SK-N-MC (cell line): ENCODE data around the gene SINHCAF.
A peak's percentile ranks its signal among the peaks of the same experiment; 100 is the strongest.
"Not testable (repeated sequence)": the region's sequence is repeated elsewhere in the genome, so short reads cannot be mapped to it uniquely, and the experiment has no call there.

Experiments used
- DNase-seq: peaks from one replicate; pipeline ENCODE4 v3.0.0-alpha.2; 2011; ENCODE audit warnings: low read depth, low spot score
- H3K27ac ChIP-seq: fragments of 200-600 bp; sonication (generic); 2 replicates; pipeline ENCODE4 v1.5.1; 2016; ENCODE audit warnings: mixed run types
- H3K36me3 ChIP-seq: fragments of 200-600 bp; sonication (generic); 2 replicates; pipeline ENCODE4 v1.6.1; 2017; ENCODE audit warnings: antibody characterized with exemption, low read length, mixed read lengths; ENCODE audit not compliant: insufficient read depth
- H3K4me3 ChIP-seq: fragments of 200-600 bp; sonication (generic); 2 replicates; pipeline ENCODE4 v1.5.1; 2016
- H3K9ac ChIP-seq: fragments of 200-600 bp; sonication (generic); 2 replicates; pipeline ENCODE4 v1.8.0; 2017; ENCODE audit warnings: mixed run types, mixed read lengths; ENCODE audit not compliant: insufficient read length
- H3K9me3 ChIP-seq: fragments of 200-600 bp; sonication (generic); 2 replicates; pipeline ENCODE4 v1.6.1; 2017; ENCODE audit warnings: low read depth, mild to moderate bottlenecking, antibody characterized with exemption, low read length, moderate library complexity, mixed read lengths
- EZH2 ChIP-seq: fragments of 200-600 bp; sonication (generic); IDR thresholded peaks from one replicate; pipeline ENCODE4 v1.6.1; 2017; ENCODE audit warnings: antibody characterized with exemption
- FOXP2 ChIP-seq: optimal IDR thresholded peaks from 2 replicates; pipeline ENCODE3; 2011; ENCODE audit warnings: mild to moderate bottlenecking, moderate library complexity; ENCODE audit not compliant: insufficient read depth; ENCODE audit errors: extremely low read length, control extremely low read depth
- POLR2AphosphoS5 ChIP-seq: IDR thresholded peaks from 2 replicates; pipeline ENCODE4 v1.6.1; 2012; ENCODE audit warnings: mild to moderate bottlenecking, low read depth, low read length, borderline replicate concordance

SINHCAF gene

DNA sequence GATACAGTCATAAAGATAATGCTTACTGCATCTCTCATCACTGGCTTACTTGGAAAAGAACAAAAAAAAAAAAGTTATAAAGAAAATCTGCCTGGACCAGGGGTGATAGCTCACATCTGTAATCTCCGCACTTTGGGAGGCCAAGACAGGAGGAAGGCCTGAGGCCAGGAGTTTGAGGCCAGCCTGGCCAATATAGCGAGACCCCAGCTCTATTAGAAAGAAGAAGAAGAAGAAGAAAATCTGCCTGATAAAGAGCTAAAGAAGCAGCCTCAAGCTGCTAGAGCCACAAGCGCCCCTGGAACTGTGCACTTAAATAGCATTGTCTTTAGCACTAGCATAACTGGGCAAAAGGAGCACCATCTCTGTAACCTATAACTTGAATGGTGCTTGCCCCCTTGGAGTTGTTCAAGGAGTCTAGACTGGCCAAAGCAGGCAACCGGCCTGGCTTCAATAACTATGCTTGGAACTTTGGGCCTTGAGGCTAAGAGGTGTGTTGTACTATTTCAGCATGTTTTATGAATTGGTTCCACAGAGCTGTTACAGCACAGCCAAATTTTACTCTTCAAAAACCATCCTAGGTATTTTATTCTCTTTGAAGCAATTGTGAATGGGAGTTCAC, 53.2 kb downstream of the SINHCAF start:
- Histone ChIP-seq H3K9me3 (no peaks in the 10 kb centered on the region), H3K36me3 (peaks cover 24% of the 10 kb centered on the region), H3K9ac (no peak overlapping the region), H3K4me3 (no peak overlapping the region), H3K27ac (peak overlapping the region; percentile 36; the same call in 1 of the 2 replicates)
- no peak for DNase-seq
- TF ChIP-seq EZH2, result no peak
- TF ChIP-seq FOXP2, result no peak
- no peak for TF ChIP-seq POLR2AphosphoS5

DNA sequence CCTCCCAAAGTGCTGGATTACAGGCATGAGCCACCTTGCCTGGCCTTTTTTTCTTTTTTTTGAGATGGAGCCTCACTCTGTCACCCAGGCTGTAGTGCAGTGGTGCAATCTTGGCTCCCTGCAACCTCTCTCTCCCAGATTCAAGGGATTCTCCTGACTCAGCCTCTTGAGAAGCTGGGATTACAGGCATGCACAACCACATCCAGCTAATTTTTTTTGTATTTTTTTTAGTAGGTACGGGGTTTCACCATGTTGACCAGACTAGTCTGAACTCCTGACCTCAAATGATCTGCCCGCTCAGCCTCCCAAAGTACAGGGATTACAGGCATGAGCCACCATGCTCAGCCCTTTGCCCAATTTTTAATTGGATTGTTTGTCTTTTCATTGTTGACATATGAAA, 58.0 kb downstream of the SINHCAF start:
- Histone ChIP-seq H3K27ac (no peak overlapping the region), H3K9ac (no peak overlapping the region), H3K4me3 (no peak overlapping the region), H3K36me3 (no peaks in the 10 kb centered on the region), H3K9me3 (no peaks in the 10 kb centered on the region)
- no peak for DNase-seq
- TF ChIP-seq POLR2AphosphoS5 (no peak), EZH2 (no peak), FOXP2 (no peak)

DNA sequence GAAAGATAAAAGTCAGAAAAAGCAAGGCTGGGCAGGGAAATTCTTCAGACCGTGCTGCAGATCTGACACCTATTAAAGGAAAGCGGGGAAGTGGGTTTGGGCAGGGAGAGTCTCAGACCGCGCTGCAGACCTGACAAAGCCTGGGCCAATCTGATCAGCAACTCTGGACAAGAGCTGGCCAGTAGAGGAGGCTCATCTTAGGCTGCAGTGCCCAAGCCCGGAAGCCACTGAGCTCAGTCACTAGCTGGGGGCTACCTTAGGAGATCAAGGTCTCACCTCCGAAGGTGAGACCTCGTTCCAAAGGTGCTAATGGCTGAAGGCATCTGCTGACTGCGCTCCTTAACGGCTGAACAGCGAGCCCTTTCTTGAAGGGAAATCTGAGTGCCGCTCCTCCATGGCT, 60.2 kb downstream of the SINHCAF start:
- H3K4me3 ChIP-seq, result no peak overlapping the region
- no peak overlapping the region for H3K27ac ChIP-seq
- no peak overlapping the region for H3K9ac ChIP-seq
- H3K36me3 ChIP-seq, result no peaks in the 10 kb centered on the region
- H3K9me3 ChIP-seq, result no peaks in the 10 kb centered on the region
- no peak for TF ChIP-seq FOXP2
- no peak for TF ChIP-seq POLR2AphosphoS5
- TF ChIP-seq EZH2, result no peak
- DNase-seq, result no peak

DNA sequence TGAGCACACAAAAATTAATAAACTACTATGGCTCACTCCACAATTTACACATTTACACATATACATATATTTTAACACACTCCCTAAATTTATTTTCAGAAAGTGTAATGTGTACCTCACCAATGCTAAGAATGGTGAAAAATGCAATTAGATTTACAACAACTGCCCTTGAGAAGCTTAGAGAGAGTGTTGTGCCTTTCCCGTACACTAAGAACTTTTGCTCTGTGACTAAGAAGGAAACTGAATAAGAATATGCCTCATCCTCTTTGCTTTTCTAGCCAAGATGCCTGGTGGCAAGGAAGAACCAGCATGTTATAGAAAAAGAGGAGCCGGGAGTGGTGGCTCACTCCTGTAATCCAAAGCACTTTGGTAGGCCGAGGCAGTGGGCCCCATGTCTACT, 62.3 kb downstream of the SINHCAF start:
- H3K4me3 ChIP-seq, result no peak overlapping the region
- no peak overlapping the region for H3K27ac ChIP-seq
- DNase-seq, result no peak
- no peaks in the 10 kb centered on the region for H3K36me3 ChIP-seq
- no peaks in the 10 kb centered on the region for H3K9me3 ChIP-seq
- H3K9ac ChIP-seq, result no peak overlapping the region
- TF ChIP-seq FOXP2 (no peak), EZH2 (no peak), POLR2AphosphoS5 (no peak)

DNA sequence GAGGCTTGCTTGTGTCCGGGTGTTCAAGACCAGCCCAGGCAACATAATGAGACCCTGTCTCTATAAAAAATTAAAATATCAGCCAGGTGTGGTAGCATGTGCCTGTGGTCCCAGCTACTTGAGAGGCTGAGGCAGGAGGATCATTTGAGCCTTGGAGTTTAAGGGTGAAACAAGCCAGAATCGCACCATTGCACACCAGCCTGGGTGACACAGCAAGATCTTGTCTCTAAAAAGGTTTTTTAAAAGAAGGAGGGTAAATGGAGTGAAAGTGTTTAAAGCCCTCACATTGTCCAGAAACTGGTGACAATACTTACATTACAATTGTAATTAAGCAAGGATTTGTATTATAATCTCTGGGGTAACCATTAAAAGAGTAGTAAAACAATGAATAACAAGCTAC, 64.2 kb downstream of the SINHCAF start:
- DNase-seq, result no peak
- TF ChIP-seq POLR2AphosphoS5, result no peak
- no peak for TF ChIP-seq EZH2
- no peak for TF ChIP-seq FOXP2
- Histone ChIP-seq H3K27ac (no peak overlapping the region), H3K9ac (no peak overlapping the region), H3K36me3 (no peaks in the 10 kb centered on the region), H3K9me3 (no peaks in the 10 kb centered on the region), H3K4me3 (no peak overlapping the region)

DNA sequence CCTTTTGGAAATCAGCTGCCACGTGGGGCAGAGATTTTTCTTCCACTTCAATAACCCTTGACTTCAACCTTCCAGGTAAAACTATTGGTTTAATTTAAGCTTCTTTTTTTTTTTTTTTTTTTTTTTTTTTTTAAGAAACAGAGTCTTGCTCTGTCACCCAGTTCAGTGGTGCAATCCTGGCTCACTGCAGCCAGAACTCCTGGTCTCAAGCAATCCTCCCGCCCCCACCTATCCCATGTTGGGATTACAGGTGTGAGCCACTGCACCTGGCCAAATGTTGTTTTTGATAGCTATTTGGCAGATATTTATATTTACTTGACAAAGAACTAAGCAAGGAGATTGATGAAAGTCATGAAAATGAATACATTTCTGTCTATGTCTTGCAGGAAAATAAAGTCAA, 65.1 kb downstream of the SINHCAF start:
- no peak for DNase-seq
- Histone ChIP-seq H3K27ac (no peak overlapping the region), H3K36me3 (no peaks in the 10 kb centered on the region), H3K9me3 (no peaks in the 10 kb centered on the region), H3K9ac (no peak overlapping the region), H3K4me3 (no peak overlapping the region)
- TF ChIP-seq FOXP2 (no peak), EZH2 (no peak), POLR2AphosphoS5 (no peak)

DNA sequence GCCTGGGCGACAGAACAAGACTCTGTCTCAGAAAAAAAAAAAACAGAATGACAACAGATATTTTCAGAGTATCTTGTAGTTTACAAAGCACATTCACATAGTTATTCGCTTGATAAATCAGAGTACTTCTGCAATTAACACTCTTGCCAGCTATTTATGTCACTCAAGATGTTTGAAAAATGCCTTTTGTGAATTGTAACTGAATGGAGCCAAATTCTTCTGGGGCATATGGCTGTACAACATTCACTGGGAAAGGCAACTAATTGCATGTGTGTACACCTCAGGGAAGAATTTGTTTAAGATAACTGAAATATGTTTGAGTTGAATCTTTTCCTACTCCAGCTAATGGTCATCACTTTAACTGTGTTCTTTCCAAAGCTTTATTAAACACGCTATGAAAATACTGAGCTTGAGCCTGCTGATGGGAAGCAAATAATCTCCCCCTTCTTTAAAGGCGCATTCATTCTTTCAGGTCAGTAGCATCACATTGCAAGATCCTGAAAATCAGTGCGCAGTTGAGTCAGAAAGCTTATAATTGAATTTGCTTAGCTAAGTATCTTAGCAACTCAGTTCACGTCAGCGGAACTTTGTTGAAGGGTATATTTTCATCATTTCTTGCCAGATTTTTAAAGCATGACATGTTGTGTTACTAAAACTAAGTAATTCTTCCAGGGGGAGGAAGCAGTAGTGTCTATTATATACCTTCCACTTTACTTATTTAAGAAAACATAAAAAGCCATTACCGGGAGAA, 66.6 kb downstream of the SINHCAF start:
- no peak overlapping the region for H3K4me3 ChIP-seq
- DNase-seq, result no peak
- H3K36me3 ChIP-seq, result no peaks in the 10 kb centered on the region
- H3K27ac ChIP-seq, result no peak overlapping the region
- H3K9ac ChIP-seq, result no peak overlapping the region
- H3K9me3 ChIP-seq, result no peaks in the 10 kb centered on the region
- TF ChIP-seq EZH2, result no peak
- TF ChIP-seq FOXP2, result no peak
- TF ChIP-seq POLR2AphosphoS5, result no peak

DNA sequence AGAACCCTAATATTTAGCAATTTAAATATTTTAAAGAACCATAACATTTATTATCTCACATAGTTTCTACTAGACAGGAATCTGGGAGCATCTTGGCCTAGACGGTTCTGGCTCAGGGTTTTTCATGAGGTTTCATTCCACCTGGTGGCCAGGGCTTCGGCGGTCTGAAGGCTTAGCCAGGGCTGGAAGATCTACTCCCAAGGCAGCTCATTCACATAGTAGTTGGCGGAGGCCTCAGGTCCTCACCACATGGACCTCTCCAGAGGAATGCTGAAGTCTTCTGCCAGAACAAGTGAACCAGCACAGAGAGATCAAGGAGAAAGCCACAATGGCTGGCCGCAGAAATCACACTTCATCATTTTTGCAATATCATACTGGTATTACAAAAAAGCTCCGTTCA, 68.2 kb downstream of the SINHCAF start:
- TF ChIP-seq EZH2 (no peak), FOXP2 (no peak), POLR2AphosphoS5 (no peak)
- H3K27ac ChIP-seq, result no peak overlapping the region
- H3K36me3 ChIP-seq, result no peaks in the 10 kb centered on the region
- no peak overlapping the region for H3K4me3 ChIP-seq
- no peak for DNase-seq
- H3K9me3 ChIP-seq, result no peaks in the 10 kb centered on the region
- H3K9ac ChIP-seq, result no peak overlapping the region

DNA sequence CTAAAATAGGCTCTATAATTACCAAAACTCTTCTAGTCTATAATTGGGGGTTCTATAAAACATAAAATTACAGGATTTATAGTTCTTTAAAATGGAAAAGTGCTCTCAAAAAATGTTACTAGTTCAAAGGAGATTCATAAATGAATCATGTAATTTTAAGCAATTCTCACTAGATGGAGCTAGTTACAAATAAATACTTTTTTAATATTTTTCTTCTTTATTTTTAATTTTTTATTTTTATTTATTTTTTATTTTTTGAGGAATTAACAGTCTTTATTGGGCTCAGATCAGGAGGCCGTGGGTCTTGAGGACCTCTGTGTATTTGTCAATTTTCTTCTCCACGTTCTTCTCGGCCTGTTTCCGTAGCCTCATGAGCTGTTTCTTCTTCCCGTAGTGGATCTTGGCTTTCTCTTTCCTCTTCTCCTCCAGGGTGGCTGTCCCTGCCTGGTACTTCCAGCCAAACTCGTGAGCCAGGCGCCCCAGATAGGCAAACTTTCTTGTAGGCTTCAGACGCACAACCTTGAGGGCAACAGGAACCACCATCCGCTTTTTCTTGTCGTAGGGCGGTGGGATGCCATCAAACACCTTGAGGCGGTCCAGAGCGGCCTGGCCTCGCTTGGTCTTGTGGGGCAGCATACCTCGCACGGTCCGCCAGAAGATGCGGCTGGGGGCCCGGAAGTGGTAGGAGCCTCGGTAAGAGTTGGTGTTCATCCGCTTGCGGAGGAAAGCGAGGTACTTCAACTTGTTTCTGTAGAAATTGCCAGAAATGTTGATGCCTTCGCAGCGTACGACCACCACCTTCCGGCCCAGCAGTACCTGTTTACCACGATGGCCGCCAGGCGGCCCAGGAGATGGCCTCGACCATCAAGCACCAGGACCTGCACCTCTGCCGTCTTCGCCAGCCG, 74.0 kb downstream of the SINHCAF start:
- not testable (repeated sequence) for DNase-seq, H3K4me3 ChIP-seq, H3K9ac ChIP-seq, H3K36me3 ChIP-seq, H3K9me3 ChIP-seq, H3K27ac ChIP-seq
